Fibroblast of lung (primary cell): Measurements from ENCODE around the gene SLC18B1.

ENCODE experiments used
- CTCF ChIP-seq, 2 donors: IDR thresholded peaks in 1 of 2; conservative IDR thresholded peaks in 1 of 2; 1 replicate in 1 of 2; 2 replicates in 1 of 2; pipeline ENCODE4 v1.5.1; 2011 to 2012; ENCODE audit warnings: low read length in 2 of 2, control low read depth in 1 of 2, inconsistent platforms in 1 of 2, low read depth in 1 of 2, mild to moderate bottlenecking in 1 of 2
- EZH2 ChIP-seq: IDR thresholded peaks from 2 replicates; pipeline ENCODE4 v1.5.1; 2012; ENCODE audit warnings: low read length, control low read depth, mild to moderate bottlenecking; ENCODE audit errors: missing control alignments

GRCh38 chr6:132734694-132735236, 63.7 kb downstream of the SLC18B1 start:
- peak; percentile 50 to 69 for TF ChIP-seq CTCF (conservative IDR thresholded peaks at IDR 0.05 in 1 of 2, IDR thresholded peaks at IDR 0.05 in 1 of 2; ENCODE audit: low read depth in 1 of 2, low read length in 2 of 2)
- no peak for TF ChIP-seq EZH2
